Measurements from ENCODE around the gene TAX1BP3. TPM values are rescaled to one million over a fixed set of nuclear protein-coding genes. Genes with fewer than 3 reads are reported as not detected.

Gene TAX1BP3
- total and polyA plus RNA-seq, 2 of the 13 experiments (the other 11 are each of a cell fraction or from before 2014, with no cell fraction given), result 16.7 to 45.1 TPM

DNA sequence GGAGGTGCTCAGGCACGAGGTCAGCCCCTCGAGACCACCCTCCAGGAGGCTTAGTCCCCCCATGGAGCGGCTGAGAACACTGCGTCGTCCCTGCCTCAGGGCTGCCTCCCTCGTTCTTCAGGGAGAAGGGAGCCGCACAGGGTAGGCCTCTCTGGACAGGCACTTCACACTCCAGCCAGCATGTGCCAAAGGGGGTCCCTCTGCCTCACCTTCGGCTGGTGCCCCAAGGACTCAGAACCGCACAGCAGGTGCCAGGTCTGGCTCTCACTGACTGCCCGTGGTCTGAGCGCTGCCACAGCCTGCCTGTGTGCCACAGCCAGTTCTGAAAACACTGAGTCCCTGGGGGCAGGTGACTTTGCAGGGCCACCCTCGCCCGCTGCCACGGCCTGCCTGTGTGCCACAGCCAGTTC lies 20.5 kb upstream of the TAX1BP3 start:
- DNase-seq (ENCODE audit: low spot score) (no peak), ATAC-seq (peak; percentile 14; the same call in 1 of the 3 replicates), FAIRE-seq (no peak)
- intact Hi-C loops (cut with micrococcal nuclease; ENCODE audit: unreplicated experiment), result no loop called here
- 100% methylated on average over 3 of the region's 14 CpGs for WGBS (ENCODE audit: low lambda C conversion rate)
- in situ Hi-C loops (cut with HindIII; ENCODE audit: extremely low pct_ligation_motif_present, low pct_unique_long_range_greater_than_20kb), result no loop called here
- ChIA-PET CTCF (ENCODE audit: low intra/inter-chr PET ratio, low total read pairs) (no interaction called here), POLR2A (no interaction called here)
- no peaks in the 10 kb centered on the region for H4K20me1 ChIP-seq (ENCODE audit: insufficient read depth, low read length)
- no peaks in the 10 kb centered on the region for H3K9me3 ChIP-seq (ENCODE audit: low read length)
- no peaks in the 10 kb centered on the region for H3K79me2 ChIP-seq (ENCODE audit: insufficient read depth, low read length)
- H3K4me3 ChIP-seq (replicated peaks in 1 of 3; ENCODE audit: insufficient read depth in 1 of 3, low read depth in 2 of 3, low read length in 3 of 3), result no peak overlapping the region
- no peak overlapping the region for H3K4me2 ChIP-seq (ENCODE audit: low read depth, low read length)
- H3K36me3 ChIP-seq (replicated peaks in 1 of 2; ENCODE audit: control insufficient read depth in 1 of 2, insufficient read depth in 2 of 2, low read length in 2 of 2), result no peaks in the 10 kb centered on the region
- H3K27ac ChIP-seq (ENCODE audit: extremely low read length, insufficient read depth, low read length), result no peak overlapping the region
- no peak overlapping the region for H3K9ac ChIP-seq (ENCODE audit: insufficient read depth, low read depth, low read length)
- H3K4me1 ChIP-seq (ENCODE audit: insufficient read depth, low read length), result no peaks in the 10 kb centered on the region
- no TSS peak for BruUV-seq (replicated peaks)
- no peak overlapping the region for H2AFZ ChIP-seq (ENCODE audit: low read length)
- TF ChIP-seq ZNF205 (CRISPR knock-in tag; IDR thresholded peaks at IDR 0.05), result no peak
- peaks cover 0 to 1% of the 10 kb centered on the region in 2 experiments; a peak in 2 of 5 replicates for H3K27me3 ChIP-seq (ENCODE audit: control insufficient read depth in 1 of 2, insufficient read depth in 2 of 2, low read length in 2 of 2)

DNA sequence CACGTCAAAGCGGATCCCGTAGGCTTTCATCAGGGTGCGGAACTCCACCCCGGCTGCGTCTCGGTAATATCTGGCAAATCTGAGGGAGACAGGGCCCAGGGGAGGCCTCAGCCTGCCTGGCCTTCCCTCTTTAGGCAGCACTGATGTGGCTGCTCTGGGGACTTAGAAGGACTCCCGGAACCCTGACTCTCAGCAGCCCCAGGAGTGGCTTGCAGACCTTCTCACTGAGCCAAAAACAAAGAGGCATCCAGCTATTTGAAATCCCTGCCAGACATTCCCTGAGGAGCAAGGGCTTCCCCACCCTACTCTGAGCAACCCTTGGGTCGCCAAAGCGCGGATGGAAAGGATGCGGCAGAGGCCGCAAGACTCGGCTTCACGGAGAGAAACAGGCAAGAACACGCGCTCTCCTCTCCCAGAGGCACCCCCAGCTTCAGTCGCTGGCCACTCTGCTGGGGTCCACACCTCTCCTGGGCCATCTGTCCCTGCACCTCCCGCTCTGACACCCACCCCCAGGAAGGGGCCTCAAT lies 19.7 kb upstream of the TAX1BP3 start:
- H3K27me3 ChIP-seq (ENCODE audit: control insufficient read depth in 1 of 2, insufficient read depth in 2 of 2, low read length in 2 of 2), result peaks cover 0 to 1% of the 10 kb centered on the region in 2 experiments; a peak in 2 of 5 replicates
- H3K79me2 ChIP-seq (ENCODE audit: insufficient read depth, low read length), result no peaks in the 10 kb centered on the region
- no peak overlapping the region for H3K27ac ChIP-seq (ENCODE audit: extremely low read length, insufficient read depth, low read length)
- no peak overlapping the region for H2AFZ ChIP-seq (ENCODE audit: low read length)
- no TSS peak for BruUV-seq (replicated peaks)
- H3K9me3 ChIP-seq (ENCODE audit: low read length), result no peaks in the 10 kb centered on the region
- CTCF ChIA-PET (ENCODE audit: low intra/inter-chr PET ratio, low total read pairs), result no interaction called here
- 57% methylated on average over 14 of the region's 19 CpGs for WGBS (ENCODE audit: low lambda C conversion rate)
- H4K20me1 ChIP-seq (ENCODE audit: insufficient read depth, low read length), result no peaks in the 10 kb centered on the region
- no peaks in the 10 kb centered on the region for H3K36me3 ChIP-seq (replicated peaks in 1 of 2; ENCODE audit: control insufficient read depth in 1 of 2, insufficient read depth in 2 of 2, low read length in 2 of 2)
- intact Hi-C loops (cut with micrococcal nuclease; ENCODE audit: unreplicated experiment) (no loop called here), in situ Hi-C loops (cut with HindIII; ENCODE audit: extremely low pct_ligation_motif_present, low pct_unique_long_range_greater_than_20kb) (no loop called here)
- FAIRE-seq, result no peak
- POLR2A ChIA-PET, result no interaction called here
- H3K4me2 ChIP-seq (ENCODE audit: low read depth, low read length), result no peak overlapping the region
- H3K4me3 ChIP-seq (replicated peaks in 1 of 3; ENCODE audit: insufficient read depth in 1 of 3, low read depth in 2 of 3, low read length in 3 of 3), result no peak overlapping the region
- peak; percentile 12; the same call in 2 of the 3 replicates for ATAC-seq
- H3K9ac ChIP-seq (ENCODE audit: insufficient read depth, low read depth, low read length), result no peak overlapping the region
- H3K4me1 ChIP-seq (ENCODE audit: insufficient read depth, low read length), result no peaks in the 10 kb centered on the region
- no peak for DNase-seq (ENCODE audit: low spot score)
- TF ChIP-seq YEATS2 (CRISPR knock-in tag; IDR thresholded peaks at IDR 0.05; ENCODE audit: borderline replicate concordance) (no peak), KLF12 (CRISPR knock-in tag; IDR thresholded peaks at IDR 0.05; ENCODE audit: borderline replicate concordance) (no peak), ZFY (CRISPR knock-in tag; IDR thresholded peaks at IDR 0.05) (no peak), ZNF205 (CRISPR knock-in tag; IDR thresholded peaks at IDR 0.05) (no peak), ZNF660 (CRISPR knock-in tag; IDR thresholded peaks at IDR 0.05; ENCODE audit: borderline replicate concordance, low read depth) (no peak), HNRNPUL1 (IDR thresholded peaks at IDR 0.05; ENCODE audit: low read depth, low read length) (no peak), STAG1 (CRISPR knock-in tag; IDR thresholded peaks at IDR 0.05) (no peak), ZNF564 (CRISPR knock-in tag; IDR thresholded peaks at IDR 0.05) (no peak), SUZ12 (IDR thresholded peaks at IDR 0.05; ENCODE audit: low read depth, low read length) (no peak)
- TF ChIP-seq, protein P1, sequence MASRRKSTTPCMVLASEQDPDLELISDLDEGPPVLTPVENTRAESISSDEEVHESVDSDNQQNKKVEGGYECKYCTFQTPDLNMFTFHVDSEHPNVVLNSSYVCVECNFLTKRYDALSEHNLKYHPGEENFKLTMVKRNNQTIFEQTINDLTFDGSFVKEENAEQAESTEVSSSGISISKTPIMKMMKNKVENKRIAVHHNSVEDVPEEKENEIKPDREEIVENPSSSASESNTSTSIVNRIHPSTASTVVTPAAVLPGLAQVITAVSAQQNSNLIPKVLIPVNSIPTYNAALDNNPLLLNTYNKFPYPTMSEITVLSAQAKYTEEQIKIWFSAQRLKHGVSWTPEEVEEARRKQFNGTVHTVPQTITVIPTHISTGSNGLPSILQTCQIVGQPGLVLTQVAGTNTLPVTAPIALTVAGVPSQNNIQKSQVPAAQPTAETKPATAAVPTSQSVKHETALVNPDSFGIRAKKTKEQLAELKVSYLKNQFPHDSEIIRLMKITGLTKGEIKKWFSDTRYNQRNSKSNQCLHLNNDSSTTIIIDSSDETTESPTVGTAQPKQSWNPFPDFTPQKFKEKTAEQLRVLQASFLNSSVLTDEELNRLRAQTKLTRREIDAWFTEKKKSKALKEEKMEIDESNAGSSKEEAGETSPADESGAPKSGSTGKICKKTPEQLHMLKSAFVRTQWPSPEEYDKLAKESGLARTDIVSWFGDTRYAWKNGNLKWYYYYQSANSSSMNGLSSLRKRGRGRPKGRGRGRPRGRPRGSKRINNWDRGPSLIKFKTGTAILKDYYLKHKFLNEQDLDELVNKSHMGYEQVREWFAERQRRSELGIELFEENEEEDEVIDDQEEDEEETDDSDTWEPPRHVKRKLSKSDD (CRISPR knock-in tag; IDR thresholded peaks at IDR 0.05; ENCODE audit: low read depth), result no peak
- TF ChIP-seq, protein P2, sequence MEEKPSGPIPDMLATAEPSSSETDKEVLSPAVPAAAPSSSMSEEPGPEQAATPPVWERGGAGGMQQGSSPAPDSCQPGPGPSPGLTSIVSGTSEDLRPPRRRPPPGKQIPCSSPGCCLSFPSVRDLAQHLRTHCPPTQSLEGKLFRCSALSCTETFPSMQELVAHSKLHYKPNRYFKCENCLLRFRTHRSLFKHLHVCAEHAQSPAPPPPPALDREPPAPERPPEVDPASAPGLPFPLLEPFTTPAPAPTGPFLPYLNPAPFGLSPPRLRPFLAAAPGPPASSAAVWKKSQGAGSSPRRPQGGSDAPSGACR (CRISPR knock-in tag; IDR thresholded peaks at IDR 0.05), result no peak
- TF ChIP-seq, protein P3, sequence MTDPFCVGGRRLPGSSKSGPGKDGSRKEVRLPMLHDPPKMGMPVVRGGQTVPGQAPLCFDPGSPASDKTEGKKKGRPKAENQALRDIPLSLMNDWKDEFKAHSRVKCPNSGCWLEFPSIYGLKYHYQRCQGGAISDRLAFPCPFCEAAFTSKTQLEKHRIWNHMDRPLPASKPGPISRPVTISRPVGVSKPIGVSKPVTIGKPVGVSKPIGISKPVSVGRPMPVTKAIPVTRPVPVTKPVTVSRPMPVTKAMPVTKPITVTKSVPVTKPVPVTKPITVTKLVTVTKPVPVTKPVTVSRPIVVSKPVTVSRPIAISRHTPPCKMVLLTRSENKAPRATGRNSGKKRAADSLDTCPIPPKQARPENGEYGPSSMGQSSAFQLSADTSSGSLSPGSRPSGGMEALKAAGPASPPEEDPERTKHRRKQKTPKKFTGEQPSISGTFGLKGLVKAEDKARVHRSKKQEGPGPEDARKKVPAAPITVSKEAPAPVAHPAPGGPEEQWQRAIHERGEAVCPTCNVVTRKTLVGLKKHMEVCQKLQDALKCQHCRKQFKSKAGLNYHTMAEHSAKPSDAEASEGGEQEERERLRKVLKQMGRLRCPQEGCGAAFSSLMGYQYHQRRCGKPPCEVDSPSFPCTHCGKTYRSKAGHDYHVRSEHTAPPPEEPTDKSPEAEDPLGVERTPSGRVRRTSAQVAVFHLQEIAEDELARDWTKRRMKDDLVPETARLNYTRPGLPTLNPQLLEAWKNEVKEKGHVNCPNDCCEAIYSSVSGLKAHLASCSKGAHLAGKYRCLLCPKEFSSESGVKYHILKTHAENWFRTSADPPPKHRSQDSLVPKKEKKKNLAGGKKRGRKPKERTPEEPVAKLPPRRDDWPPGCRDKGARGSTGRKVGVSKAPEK (CRISPR knock-in tag; IDR thresholded peaks at IDR 0.05; ENCODE audit: borderline replicate concordance), result no peak
